NCI-H1092 treated with DMSO at 0.1 percent for 48 hours (cell line): Measurements from ENCODE around the gene MED27.

ENCODE experiments used
- DNase-seq: peaks from one replicate; lab custom pipeline; 2025; lab: John Stamatoyannopoulos, UW

The MED27 gene

GRCh38 chr9:131810351-131811170, 269.1 kb downstream of the MED27 start:
- DNase-seq, result peak; percentile 4
